GM12878 (cell line): Measurements from ENCODE around the gene SLMAP. TPM values are rescaled to one million over a fixed set of nuclear protein-coding genes. Genes with fewer than 3 reads are reported as not detected.

Experiments used
- ATAC-seq: fragments of 200-7000 bp; cut with Tn5 transposase; 3 replicates; pipeline ENCODE4 v1.9.1; 2020; ENCODE audit warnings: mild to moderate bottlenecking, moderate library complexity
- BruUV-seq: library from RNA; stranded (reverse); fragments of 400-500 nt; replicated peaks from 2 replicates; lab custom pipeline; 2021; lab: Mats Ljungman, UMichigan
- CTCF ChIA-PET: fragments of 300-600 bp; sonication (Branson Sonifier 250); formaldehyde crosslinking; extraction: SDS; loops from one replicate; lab custom pipeline; 2021; ENCODE audit warnings: inconsistent platforms; lab: Yijun Ruan, JAX
- POLR2A ChIA-PET: fragments of 350-600 bp; formaldehyde crosslinking; extraction: SDS; loops from one replicate; lab custom pipeline; 2021; ENCODE audit warnings: inconsistent platforms; lab: Charles Lee
- RAD21 ChIA-PET: fragments of 300-600 bp; sonication (Branson Sonifier 250); formaldehyde crosslinking; loops from one replicate; lab custom pipeline; 2023; ENCODE audit warnings: antibody characterized with exemption; ENCODE audit not compliant: unreplicated experiment; lab: Charles Lee
- SMC1A ChIA-PET: fragments of 300-600 bp; sonication (Branson Sonifier 250); formaldehyde crosslinking; loops from one replicate; lab custom pipeline; 2023; ENCODE audit not compliant: unreplicated experiment, uncharacterized antibody; lab: Charles Lee
- DNase-seq: peaks from one replicate; pipeline ENCODE4 v3.0.0-alpha.2; 2011; ENCODE audit warnings: low read depth, low spot score
- FAIRE-seq: peaks from 3 replicates; lab custom pipeline; 2011; peaks lifted over from hg19 to GRCh38; lab: Jason Lieb, UNC
- H2AFZ ChIP-seq: 2 replicates; pipeline ENCODE4 v1.6.0; 2011; ENCODE audit warnings: low read depth, low read length, control low read depth; ENCODE audit not compliant: control insufficient read depth
- H3K27ac ChIP-seq: 2 replicates; pipeline ENCODE4 v1.5.1; 2011; ENCODE audit warnings: control low read depth; ENCODE audit not compliant: control insufficient read depth, insufficient read depth
- H3K27me3 ChIP-seq, 2 experiments: replicated peaks in 1 of 2; 2 replicates each; pipeline versions ENCODE4 v1.6.0 to v1.6.1; 2011; ENCODE audit warnings: low read length in 1 of 2; ENCODE audit not compliant: control insufficient read depth in 2 of 2, insufficient read depth in 2 of 2
- H3K36me3 ChIP-seq, 2 experiments: 2 replicates each; pipeline ENCODE4 v1.5.1; 2011; ENCODE audit warnings: low read length in 1 of 2; ENCODE audit not compliant: control insufficient read depth in 2 of 2, insufficient read depth in 2 of 2
- H3K4me1 ChIP-seq: 2 replicates; pipeline ENCODE4 v1.6.1; 2011; ENCODE audit warnings: mild to moderate bottlenecking, low read length, moderate library complexity, mixed read lengths; ENCODE audit not compliant: control insufficient read depth, insufficient read depth
- H3K4me2 ChIP-seq: 2 replicates; pipeline ENCODE4 v1.6.0; 2011; ENCODE audit warnings: control low read depth; ENCODE audit not compliant: control insufficient read depth, insufficient read depth
- H3K4me3 ChIP-seq: fragments of 200-600 bp; sonication (generic); 2 replicates; pipeline ENCODE4 v1.5.1; 2016
- H3K79me2 ChIP-seq: 2 replicates; pipeline ENCODE4 v1.6.0; 2011; ENCODE audit warnings: low read length; ENCODE audit not compliant: control insufficient read depth, insufficient read depth
- H3K9ac ChIP-seq: 2 replicates; pipeline ENCODE4 v1.8.0; 2011; ENCODE audit warnings: low read length, control low read depth, mixed read lengths; ENCODE audit not compliant: control insufficient read depth, insufficient read depth
- H3K9me3 ChIP-seq: replicated peaks from 3 replicates; pipeline ENCODE4 v1.5.1; 2011; ENCODE audit warnings: mild to moderate bottlenecking, low read length; ENCODE audit not compliant: control insufficient read depth, insufficient read depth
- H4K20me1 ChIP-seq: 2 replicates; pipeline ENCODE4 v1.6.0; 2011; ENCODE audit not compliant: control insufficient read depth, insufficient read depth
- CTCF ChIP-seq, 3 experiments: IDR thresholded peaks in 2 of 3; conservative IDR thresholded peaks in 1 of 3; 2 replicates each; pipeline ENCODE4 v1.5.1; 2011; ENCODE audit warnings: low read depth in 3 of 3, low read length in 3 of 3, mild to moderate bottlenecking in 3 of 3, control low read depth in 2 of 3, moderate library complexity in 2 of 3, inconsistent platforms in 1 of 3, mixed read lengths in 1 of 3; ENCODE audit not compliant: control insufficient read depth in 2 of 3, insufficient read depth in 1 of 3; ENCODE audit errors: extremely low read depth in 1 of 3
- SREBF1 ChIP-seq: IDR thresholded peaks from 2 replicates; pipeline ENCODE4 v1.6.1; 2012; ENCODE audit warnings: mild to moderate bottlenecking, low read length
- ZBTB33 ChIP-seq: fragments of 450-650 bp; IDR thresholded peaks from 2 replicates; pipeline ENCODE4 v1.6.1; 2017; ENCODE audit warnings: mild to moderate bottlenecking
- WGBS: methylation state at CpG from one replicate; pipeline ENCODE4 v1.1.6; 2016; ENCODE audit warnings: low lambda C conversion rate; ENCODE audit not compliant: insufficient replicate concordance, insufficient coverage; ENCODE audit errors: missing lambda C conversion rate; 5-methylcytosine and 5-hydroxymethylcytosine counted together
- in situ Hi-C: fragments of 300-500 bp; cut with MboI; formaldehyde crosslinking; loops from 9 replicates; pipeline ENCODE4 v1.14.3; 2018; ENCODE audit warnings: mixed read lengths
- intact Hi-C: fragments of 100-400 bp; cut with micrococcal nuclease; formaldehyde crosslinking; loops from one replicate; pipeline ENCODE4 v1.14.2; 2022; ENCODE audit not compliant: unreplicated experiment
- polyA plus RNA-seq, 11 experiments: library from polyadenylated mRNA; depleted of rRNA in 4 of 11; unstranded in 6 of 11; stranded (reverse) in 5 of 11; fragments of >200 nt; fragmentation: Nextera tagmentation in 4 of 11; fragmentation: Illumina TruSeq in 1 of 11; extraction: Ambion mirVana in 4 of 11; extraction: Trizol in 1 of 11; gene quantifications; 1 replicate in 1 of 11; 2 replicates in 10 of 11; pipeline versions ENCODE4 v1.2.1 to v1.2.3, GENCODE V29; 2011 to 2016; ENCODE audit warnings: inconsistent platforms in 2 of 11, missing spikeins in 2 of 11, low read depth in 1 of 11
- total RNA-seq, 4 experiments: library from RNA; depleted of rRNA in 3 of 4; stranded (reverse); fragments of >200 nt in 3 of 4; fragmentation: Illumina TruSeq in 1 of 4; extraction: Trizol in 1 of 4; gene quantifications; 2 replicates each; pipeline versions ENCODE4 v1.2.1 to v1.2.3, GENCODE V29; 2013 to 2021

SLMAP gene
- total and polyA plus RNA-seq, 10 of the 15 experiments (the other 5 are each of a cell fraction or from before 2014, with no cell fraction given): 8.3 to 43.8 (median 26.4) TPM

- TF ChIP-seq ZBTB33: no peak
Measured at GRCh38 chr3:57928511-57928910, 172.4 kb downstream of the SLMAP start (continued).

GRCh38 chr3:57929988-57930387 lies 173.9 kb downstream of the SLMAP start:
- in situ Hi-C loops (no loop called here), intact Hi-C loops (no loop called here)
- Histone ChIP-seq H4K20me1 (no peaks in the 10 kb centered on the region), H2AFZ (no peak overlapping the region), H3K27ac (no peak overlapping the region), H3K36me3 (no peaks in the 10 kb centered on the region; a peak in 3 of 4 replicates), H3K27me3 (no peaks in the 10 kb centered on the region), H3K9ac (no peak overlapping the region), H3K9me3 (no peaks in the 10 kb centered on the region), H3K4me3 (no peak overlapping the region), H3K79me2 (no peaks in the 10 kb centered on the region), H3K4me1 (no peaks in the 10 kb centered on the region), H3K4me2 (no peak overlapping the region)
- CTCF ChIA-PET: no interaction called here
- no peak for FAIRE-seq
- RAD21 ChIA-PET: no interaction called here
- TF ChIP-seq CTCF (IDR thresholded peaks at IDR 0.05 in 2 of 3, conservative IDR thresholded peaks at IDR 0.05 in 1 of 3; ENCODE audit: control insufficient read depth in 2 of 3, extremely low read depth in 1 of 3, insufficient read depth in 1 of 3, low read depth in 3 of 3, low read length in 3 of 3) (no peak), SREBF1 (no peak)
- POLR2A ChIA-PET: no interaction called here
- no peak for ATAC-seq
- 50% methylated on average over 2 of the region's 2 CpGs for WGBS
- SMC1A ChIA-PET: no interaction called here
- no TSS peak for BruUV-seq
- DNase-seq: no peak
